Activated T-cell treated with anti-CD3 and anti-CD28 coated beads for 24 hours (primary cell): ENCODE results near the gene CYTH1.

Experiments
- DNase-seq: peaks from one replicate; pipeline ENCODE4 v3.0.0-alpha.2; 2020; ENCODE audit warnings: low read depth

CYTH1 gene

GRCh38 chr17:78781893-78782304 lies at the start of gene CYTH1:
CYTH1 (minus strand) TSS chr17:78782273; CDS start chr17:78782223, 50 bp downstream.
- DNase-seq, result no peak

- no peak for DNase-seq
Observed at GRCh38 chr17:78829477-78829876, 47.4 kb upstream of the CYTH1 start.

GRCh38 chr17:78828470-78829185 lies 46.6 kb upstream of the CYTH1 start:
- DNase-seq, result no peak

- no peak for DNase-seq
Observed at GRCh38 chr17:78826836-78827509, 44.9 kb upstream of the CYTH1 start.

GRCh38 chr17:78826421-78826820 lies 44.3 kb upstream of the CYTH1 start:
- DNase-seq, result no peak

- no peak for DNase-seq
Observed at GRCh38 chr17:78825696-78826095, 43.6 kb upstream of the CYTH1 start.

- no peak for DNase-seq
Observed at GRCh38 chr17:78824240-78824639, 42.2 kb upstream of the CYTH1 start.

GRCh38 chr17:78823282-78824046 lies 41.4 kb upstream of the CYTH1 start:
- DNase-seq, result no peak

GRCh38 chr17:78822552-78822951 lies 40.5 kb upstream of the CYTH1 start:
- DNase-seq, result no peak

- DNase-seq, result no peak
Observed at GRCh38 chr17:78821961-78822360, 39.9 kb upstream of the CYTH1 start.

GRCh38 chr17:78820841-78821240 lies 38.8 kb upstream of the CYTH1 start:
- no peak for DNase-seq

GRCh38 chr17:78819806-78820792 lies 38.0 kb upstream of the CYTH1 start:
- DNase-seq, result no peak

GRCh38 chr17:78819402-78819801 lies 37.3 kb upstream of the CYTH1 start:
- DNase-seq, result no peak

GRCh38 chr17:78818932-78819331 lies 36.9 kb upstream of the CYTH1 start:
- DNase-seq, result no peak

- DNase-seq, result no peak
Observed at GRCh38 chr17:78818152-78818846, 36.2 kb upstream of the CYTH1 start.

GRCh38 chr17:78817123-78817522 lies 35.0 kb upstream of the CYTH1 start:
- peak; percentile 56 for DNase-seq

- no peak for DNase-seq
Observed at GRCh38 chr17:78815696-78816095, 33.6 kb upstream of the CYTH1 start.

- no peak for DNase-seq
Observed at GRCh38 chr17:78812855-78813254, 30.8 kb upstream of the CYTH1 start.

GRCh38 chr17:78808163-78808562 lies 26.1 kb upstream of the CYTH1 start:
- DNase-seq, result no peak

GRCh38 chr17:78806451-78806850 lies 24.4 kb upstream of the CYTH1 start:
- no peak for DNase-seq

- peak; percentile 51 for DNase-seq
Observed at GRCh38 chr17:78805301-78805700, 23.2 kb upstream of the CYTH1 start.
